ENCODE results near the gene ANKRD63.

ANKRD63 gene

GRCh38 chr15:40251486-40252140, 31.3 kb downstream of the ANKRD63 start:
- Histone ChIP-seq H3K27me3 (ENCODE audit: control insufficient read depth, insufficient read depth, low read length, poor library complexity, severe bottlenecking) (peaks cover 52% of the 10 kb centered on the region), H3K4me1 (ENCODE audit: control insufficient read depth, insufficient read depth, low read length) (peaks cover 4% of the 10 kb centered on the region), H3K4me3 (ENCODE audit: insufficient read depth, low read depth, low read length) (no peak overlapping the region), H3K36me3 (ENCODE audit: control insufficient read depth, insufficient read depth, low read length) (no peaks in the 10 kb centered on the region), H3K27ac (ENCODE audit: insufficient read depth, low read depth, low read length, poor library complexity, severe bottlenecking) (no peak overlapping the region), H3K9me3 (ENCODE audit: control insufficient read depth, low read length) (no peaks in the 10 kb centered on the region)
- WGBS, 2 experiments = 92 to 94% methylated on average over 10 of the region's 10 CpGs

GRCh38 chr15:40250771-40251483, 31.9 kb downstream of the ANKRD63 start:
- H3K36me3 ChIP-seq (ENCODE audit: control insufficient read depth, insufficient read depth, low read length) = no peaks in the 10 kb centered on the region
- WGBS, 2 experiments = 86 to 87% methylated on average over 12 to 13 of the region's 13 CpGs

DNA sequence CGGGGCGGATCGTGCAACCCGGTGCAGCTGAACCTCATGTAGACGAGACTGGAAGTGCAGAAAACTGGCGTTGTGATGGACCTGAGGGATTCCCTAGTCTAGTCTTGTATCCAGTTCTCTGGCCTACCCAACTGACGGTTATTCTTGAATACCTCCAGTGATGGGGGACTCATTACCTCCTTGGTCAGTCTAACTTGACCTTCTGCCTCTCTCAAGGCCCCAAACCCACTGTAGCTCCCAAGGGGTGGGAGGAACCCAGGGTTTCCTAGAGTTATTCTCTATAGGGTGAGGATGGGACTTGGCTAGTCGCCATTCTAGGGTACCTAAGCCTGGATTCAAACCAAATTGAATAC, 32.6 kb downstream of the ANKRD63 start:
- H3K27ac ChIP-seq (ENCODE audit: insufficient read depth, low read depth, low read length, poor library complexity, severe bottlenecking) = no peak overlapping the region
- H3K4me1 ChIP-seq (ENCODE audit: control insufficient read depth, insufficient read depth, low read length) = peaks cover 4% of the 10 kb centered on the region
- 94 to 95% methylated on average over 7 to 8 of the region's 8 CpGs for WGBS, 2 experiments
- H3K27me3 ChIP-seq (ENCODE audit: control insufficient read depth, insufficient read depth, low read length, poor library complexity, severe bottlenecking) = peaks cover 52% of the 10 kb centered on the region
- H3K4me3 ChIP-seq (ENCODE audit: insufficient read depth, low read depth, low read length) = no peak overlapping the region
- H3K9me3 ChIP-seq (ENCODE audit: control insufficient read depth, low read length) = no peaks in the 10 kb centered on the region
- H3K36me3 ChIP-seq (ENCODE audit: control insufficient read depth, insufficient read depth, low read length) = no peaks in the 10 kb centered on the region

More at GRCh38 chr15:40250771-40251483, 31.9 kb downstream of the ANKRD63 start:
- H3K27me3 ChIP-seq (ENCODE audit: control insufficient read depth, insufficient read depth, low read length, poor library complexity, severe bottlenecking) = peaks cover 52% of the 10 kb centered on the region
- no peak overlapping the region for H3K4me3 ChIP-seq (ENCODE audit: insufficient read depth, low read depth, low read length)
- H3K4me1 ChIP-seq (ENCODE audit: control insufficient read depth, insufficient read depth, low read length) = peaks cover 4% of the 10 kb centered on the region
- H3K9me3 ChIP-seq (ENCODE audit: control insufficient read depth, low read length) = no peaks in the 10 kb centered on the region
- no peak overlapping the region for H3K27ac ChIP-seq (ENCODE audit: insufficient read depth, low read depth, low read length, poor library complexity, severe bottlenecking)

DNA sequence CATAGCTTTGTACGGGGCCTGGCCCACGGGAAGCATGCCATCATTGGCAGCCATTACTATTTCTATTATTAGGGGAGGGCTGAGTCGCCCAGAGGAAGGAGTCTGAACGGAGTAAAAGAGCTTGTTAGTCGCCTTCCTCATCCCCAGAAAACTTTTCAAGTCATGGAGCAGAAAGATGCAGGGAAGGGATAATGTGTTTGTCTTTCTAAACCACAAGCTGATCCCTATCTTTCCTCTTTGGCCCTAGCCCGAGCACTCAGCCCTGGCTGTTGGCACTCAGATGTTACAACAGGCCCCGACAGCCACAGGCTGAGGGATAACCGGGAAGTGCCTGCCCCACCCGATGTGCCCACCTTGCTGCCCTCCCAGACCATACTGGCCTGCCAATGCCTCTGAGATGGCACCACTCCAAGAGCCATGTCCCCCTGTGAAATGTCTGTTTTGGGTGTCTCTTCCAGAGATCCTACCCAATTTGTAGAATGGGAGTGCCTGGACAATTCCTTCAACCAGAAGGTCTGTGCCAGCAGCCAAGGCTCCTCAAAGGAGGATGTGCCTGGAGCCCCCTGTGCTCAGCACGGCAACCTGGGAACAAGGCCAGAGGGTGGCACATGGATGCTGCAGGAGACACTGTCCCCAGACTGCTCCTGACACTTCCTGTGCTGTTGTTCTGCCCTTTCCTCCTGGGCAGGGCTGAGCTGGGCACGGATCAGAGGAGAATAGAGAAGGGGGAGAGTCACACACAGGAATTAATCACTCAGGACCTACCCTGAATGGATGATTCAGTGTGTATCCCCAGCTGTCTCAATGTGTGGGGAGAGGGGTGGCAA, 33.2 kb downstream of the ANKRD63 start:
- H3K27ac ChIP-seq (ENCODE audit: insufficient read depth, low read depth, low read length, poor library complexity, severe bottlenecking) = no peak overlapping the region
- no peak overlapping the region for H3K4me3 ChIP-seq (ENCODE audit: insufficient read depth, low read depth, low read length)
- H3K4me1 ChIP-seq (ENCODE audit: control insufficient read depth, insufficient read depth, low read length) = peaks cover 4% of the 10 kb centered on the region
- H3K9me3 ChIP-seq (ENCODE audit: control insufficient read depth, low read length) = no peaks in the 10 kb centered on the region
- peaks cover 48% of the 10 kb centered on the region for H3K27me3 ChIP-seq (ENCODE audit: control insufficient read depth, insufficient read depth, low read length, poor library complexity, severe bottlenecking)
- H3K36me3 ChIP-seq (ENCODE audit: control insufficient read depth, insufficient read depth, low read length) = no peaks in the 10 kb centered on the region
- 91 to 95% methylated on average over 11 of the region's 11 CpGs for WGBS, 2 experiments

GRCh38 chr15:40248006-40248783, 34.7 kb downstream of the ANKRD63 start:
- Histone ChIP-seq H3K4me3 (ENCODE audit: insufficient read depth, low read depth, low read length) (no peak overlapping the region), H3K9me3 (ENCODE audit: control insufficient read depth, low read length) (no peaks in the 10 kb centered on the region), H3K27ac (ENCODE audit: insufficient read depth, low read depth, low read length, poor library complexity, severe bottlenecking) (no peak overlapping the region), H3K27me3 (ENCODE audit: control insufficient read depth, insufficient read depth, low read length, poor library complexity, severe bottlenecking) (peaks cover 33% of the 10 kb centered on the region), H3K36me3 (ENCODE audit: control insufficient read depth, insufficient read depth, low read length) (no peaks in the 10 kb centered on the region), H3K4me1 (ENCODE audit: control insufficient read depth, insufficient read depth, low read length) (peaks cover 4% of the 10 kb centered on the region)
- WGBS, 2 experiments = 93 to 95% methylated on average over 17 of the region's 17 CpGs

DNA sequence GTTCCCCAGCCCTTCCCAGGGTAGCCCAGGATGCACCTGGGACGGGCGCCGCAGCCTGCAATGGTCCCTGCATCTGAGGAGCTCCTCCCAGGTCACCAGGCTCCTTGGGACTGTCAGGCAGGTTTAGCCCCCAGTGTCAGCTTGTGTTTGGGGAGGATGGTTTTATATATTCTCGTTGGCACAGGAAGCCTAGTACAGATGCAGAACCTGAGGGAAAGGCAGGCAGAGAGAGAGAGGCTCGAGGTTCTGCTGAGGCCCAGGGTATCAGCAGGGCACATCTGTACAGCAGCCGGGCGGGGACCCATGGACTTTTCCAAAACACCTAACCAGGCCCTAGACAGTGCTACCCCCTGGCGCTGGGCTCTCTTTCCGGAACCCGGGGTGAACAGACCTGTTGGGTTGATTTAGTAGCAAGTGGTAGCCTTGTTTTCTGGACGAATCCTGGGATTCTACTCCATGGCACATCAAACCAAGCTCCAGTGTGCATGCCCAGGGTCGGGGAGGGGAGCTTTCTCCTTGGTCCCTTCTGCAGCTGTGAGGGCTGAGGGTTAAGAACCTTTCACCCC, 35.4 kb downstream of the ANKRD63 start:
- Histone ChIP-seq H3K4me1 (ENCODE audit: control insufficient read depth, insufficient read depth, low read length) (no peaks in the 10 kb centered on the region), H3K9me3 (ENCODE audit: control insufficient read depth, low read length) (no peaks in the 10 kb centered on the region), H3K4me3 (ENCODE audit: insufficient read depth, low read depth, low read length) (no peak overlapping the region), H3K27me3 (ENCODE audit: control insufficient read depth, insufficient read depth, low read length, poor library complexity, severe bottlenecking) (peaks cover 26% of the 10 kb centered on the region), H3K27ac (ENCODE audit: insufficient read depth, low read depth, low read length, poor library complexity, severe bottlenecking) (no peak overlapping the region), H3K36me3 (ENCODE audit: control insufficient read depth, insufficient read depth, low read length) (no peaks in the 10 kb centered on the region)
- 92% methylated on average over 12 of the region's 12 CpGs for WGBS, 2 experiments

GRCh38 chr15:40246496-40247280, 36.2 kb downstream of the ANKRD63 start:
- no peaks in the 10 kb centered on the region for H3K4me1 ChIP-seq (ENCODE audit: control insufficient read depth, insufficient read depth, low read length)
- H3K9me3 ChIP-seq (ENCODE audit: control insufficient read depth, low read length) = no peaks in the 10 kb centered on the region
- 93% methylated on average over 8 of the region's 8 CpGs for WGBS, 2 experiments
- no peak overlapping the region for H3K4me3 ChIP-seq (ENCODE audit: insufficient read depth, low read depth, low read length)
- H3K27ac ChIP-seq (ENCODE audit: insufficient read depth, low read depth, low read length, poor library complexity, severe bottlenecking) = no peak overlapping the region
- peaks cover 18% of the 10 kb centered on the region for H3K27me3 ChIP-seq (ENCODE audit: control insufficient read depth, insufficient read depth, low read length, poor library complexity, severe bottlenecking)
- no peaks in the 10 kb centered on the region for H3K36me3 ChIP-seq (ENCODE audit: control insufficient read depth, insufficient read depth, low read length)

DNA sequence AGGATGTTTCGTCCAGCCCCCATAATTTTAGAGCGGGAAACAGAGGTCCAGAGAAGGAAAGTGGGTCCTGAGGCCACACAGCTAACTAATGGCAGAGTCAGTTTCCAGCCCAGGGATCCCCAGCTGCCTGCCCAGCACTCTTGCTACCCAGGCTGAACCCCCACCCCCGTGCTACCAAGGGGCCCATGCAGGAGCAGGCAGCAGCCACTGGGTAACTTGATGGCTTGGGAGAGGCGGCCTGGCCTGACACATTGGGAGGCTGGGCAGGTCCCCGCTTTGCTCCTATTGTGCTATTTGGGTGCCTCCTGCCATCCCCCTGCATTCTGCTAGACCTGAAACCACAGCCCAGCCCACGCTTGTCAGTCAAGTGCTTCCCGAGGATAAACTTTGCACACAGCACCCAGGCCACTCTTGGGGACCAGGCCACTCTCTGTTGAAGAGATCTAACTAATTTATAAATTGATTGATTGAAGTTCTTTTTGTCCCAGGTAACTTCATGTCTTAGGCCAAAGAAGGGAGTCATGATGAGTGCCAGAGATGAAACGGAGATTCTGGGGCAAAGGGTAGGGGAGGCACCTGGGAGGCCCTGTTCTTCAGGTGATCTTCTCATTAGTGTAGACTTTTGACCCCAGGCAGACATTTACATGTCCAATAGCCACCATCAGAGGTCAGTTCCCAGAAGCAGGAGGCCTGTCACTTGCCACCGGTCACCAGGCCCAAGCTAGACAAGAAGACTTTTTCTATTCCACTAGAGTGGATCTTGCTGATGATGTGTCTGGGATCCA, 37.0 kb downstream of the ANKRD63 start:
- no peak overlapping the region for H3K4me3 ChIP-seq (ENCODE audit: insufficient read depth, low read depth, low read length)
- no peak overlapping the region for H3K27ac ChIP-seq (ENCODE audit: insufficient read depth, low read depth, low read length, poor library complexity, severe bottlenecking)
- H3K27me3 ChIP-seq (ENCODE audit: control insufficient read depth, insufficient read depth, low read length, poor library complexity, severe bottlenecking) = peaks cover 9% of the 10 kb centered on the region
- H3K9me3 ChIP-seq (ENCODE audit: control insufficient read depth, low read length) = no peaks in the 10 kb centered on the region
- WGBS, 2 experiments = 93 to 94% methylated on average over 9 of the region's 9 CpGs
- H3K36me3 ChIP-seq (ENCODE audit: control insufficient read depth, insufficient read depth, low read length) = no peaks in the 10 kb centered on the region
- no peaks in the 10 kb centered on the region for H3K4me1 ChIP-seq (ENCODE audit: control insufficient read depth, insufficient read depth, low read length)

All from ectodermal cell (in vitro differentiated cells).